LNCAP (cell line): ENCODE data around the gene FBXL17.

Experiments used
- TF ChIP-seq, protein P1 (sequence below): fragments of 450-650 bp; IDR thresholded peaks from 2 replicates; pipeline ENCODE4 v1.5.1; 2017; ENCODE audit warnings: mild to moderate bottlenecking

The FBXL17 gene

DNA sequence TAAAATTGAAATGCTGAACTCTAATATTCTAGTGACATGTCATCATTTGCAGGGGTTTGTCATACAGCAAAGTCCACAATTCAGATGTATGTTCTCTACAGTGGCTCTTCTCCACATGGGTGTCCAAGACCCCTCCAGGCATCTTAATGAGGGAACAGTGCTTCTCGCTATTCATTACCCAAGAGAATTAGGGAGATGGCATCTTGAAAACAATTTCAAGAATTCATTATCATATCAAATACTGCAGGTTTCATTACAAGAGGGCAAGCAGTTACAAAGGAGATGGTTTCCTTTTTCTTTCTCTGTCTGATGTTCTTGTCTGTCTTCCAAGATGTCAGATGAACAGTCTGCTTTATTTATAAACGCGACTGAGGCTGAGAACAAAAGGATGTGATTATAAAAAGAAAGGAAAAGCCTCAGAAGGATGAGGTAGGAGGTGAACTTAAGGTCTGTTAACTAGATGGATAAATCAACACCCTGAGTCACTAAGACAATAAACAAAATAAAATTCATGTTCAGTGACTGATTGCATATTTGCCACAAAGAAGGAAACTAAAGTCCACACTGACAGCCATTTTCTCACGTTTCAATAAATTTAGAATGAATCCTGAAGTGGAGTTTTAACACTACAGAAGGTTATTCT lies 384.4 kb downstream of the FBXL17 start:
- TF ChIP-seq, protein P1, sequence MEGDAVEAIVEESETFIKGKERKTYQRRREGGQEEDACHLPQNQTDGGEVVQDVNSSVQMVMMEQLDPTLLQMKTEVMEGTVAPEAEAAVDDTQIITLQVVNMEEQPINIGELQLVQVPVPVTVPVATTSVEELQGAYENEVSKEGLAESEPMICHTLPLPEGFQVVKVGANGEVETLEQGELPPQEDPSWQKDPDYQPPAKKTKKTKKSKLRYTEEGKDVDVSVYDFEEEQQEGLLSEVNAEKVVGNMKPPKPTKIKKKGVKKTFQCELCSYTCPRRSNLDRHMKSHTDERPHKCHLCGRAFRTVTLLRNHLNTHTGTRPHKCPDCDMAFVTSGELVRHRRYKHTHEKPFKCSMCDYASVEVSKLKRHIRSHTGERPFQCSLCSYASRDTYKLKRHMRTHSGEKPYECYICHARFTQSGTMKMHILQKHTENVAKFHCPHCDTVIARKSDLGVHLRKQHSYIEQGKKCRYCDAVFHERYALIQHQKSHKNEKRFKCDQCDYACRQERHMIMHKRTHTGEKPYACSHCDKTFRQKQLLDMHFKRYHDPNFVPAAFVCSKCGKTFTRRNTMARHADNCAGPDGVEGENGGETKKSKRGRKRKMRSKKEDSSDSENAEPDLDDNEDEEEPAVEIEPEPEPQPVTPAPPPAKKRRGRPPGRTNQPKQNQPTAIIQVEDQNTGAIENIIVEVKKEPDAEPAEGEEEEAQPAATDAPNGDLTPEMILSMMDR, result no peak

DNA sequence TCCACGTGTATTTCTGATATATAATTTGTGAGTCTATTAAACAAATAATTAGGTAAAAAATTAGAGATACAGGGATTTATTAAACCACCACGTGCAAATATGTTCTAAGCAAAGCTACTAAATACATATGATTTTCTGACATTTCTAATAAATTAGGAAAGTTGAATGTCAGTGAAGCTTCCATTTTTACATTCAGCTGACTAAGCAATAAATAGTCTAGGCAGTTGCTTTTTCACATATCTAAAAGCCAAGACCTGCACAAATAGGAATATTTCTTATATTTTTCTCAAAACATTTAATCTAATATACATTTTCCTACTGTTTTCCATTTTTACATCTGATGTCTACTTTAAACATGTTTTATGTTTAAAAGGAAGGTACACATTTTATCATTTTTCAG lies 388.6 kb downstream of the FBXL17 start:
- TF ChIP-seq, protein P1, result no peak

DNA sequence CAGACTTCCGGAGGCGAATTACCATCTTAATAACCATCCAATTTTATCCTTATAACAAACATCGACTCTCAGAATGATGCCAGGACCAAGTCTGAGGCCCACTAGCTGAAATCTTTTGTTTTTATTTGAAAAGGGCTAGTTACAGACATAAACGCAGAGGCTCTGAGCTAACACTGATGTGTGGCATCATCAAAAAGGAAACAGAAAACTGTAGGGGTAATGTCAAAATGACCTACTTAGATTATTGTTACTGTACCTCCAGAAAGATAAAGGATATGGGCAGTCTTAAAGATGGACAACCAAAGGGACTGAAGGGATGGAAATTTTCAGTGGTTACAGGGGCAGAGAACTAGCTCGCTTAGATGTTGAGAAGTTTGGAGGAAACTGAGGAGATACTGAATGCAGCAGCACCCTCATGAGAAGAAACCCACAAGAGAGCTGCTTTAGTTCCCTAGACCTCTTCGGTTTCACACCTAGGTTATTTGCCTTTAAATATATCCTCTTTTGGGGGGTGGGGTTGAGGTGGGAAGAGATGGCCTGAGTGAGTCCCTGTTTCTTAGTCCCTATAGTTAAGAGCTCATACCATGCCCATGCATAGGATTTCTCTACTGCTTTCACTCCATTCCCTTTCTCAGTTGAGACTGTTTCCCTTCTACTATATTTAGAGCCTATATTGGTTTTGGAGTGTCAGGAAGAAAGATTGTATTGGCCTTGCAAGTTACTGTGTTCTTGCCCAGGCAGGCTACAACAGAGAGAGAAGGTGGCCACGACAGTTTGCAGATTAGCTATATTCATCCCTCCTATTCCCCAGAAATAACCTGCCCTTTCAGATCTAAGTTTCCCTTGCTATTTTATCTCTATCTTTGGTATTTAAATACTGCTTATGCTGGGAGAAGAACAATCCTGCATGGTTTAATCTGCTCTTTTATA lies 390.8 kb downstream of the FBXL17 start:
- TF ChIP-seq, protein P1, result no peak

DNA sequence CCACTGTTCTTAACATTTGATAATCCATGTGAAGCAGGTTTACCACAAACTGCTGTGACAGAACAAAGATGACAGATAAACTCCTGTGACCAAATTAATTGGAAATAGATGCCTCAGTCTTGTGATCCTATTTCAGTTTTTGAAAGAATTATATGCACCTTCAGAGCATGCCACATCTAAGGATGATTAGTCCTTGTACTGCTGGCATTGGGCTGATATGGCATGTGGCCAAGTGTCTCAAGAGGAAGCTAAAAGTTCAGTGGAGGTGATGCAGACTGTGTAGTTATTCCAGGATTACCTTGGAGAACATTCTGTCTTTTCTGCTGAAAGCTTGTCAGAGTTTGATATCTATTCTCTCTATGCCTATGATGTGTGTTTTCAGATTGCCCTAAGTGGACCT lies 396.8 kb downstream of the FBXL17 start:
- TF ChIP-seq, protein P1, result no peak

DNA sequence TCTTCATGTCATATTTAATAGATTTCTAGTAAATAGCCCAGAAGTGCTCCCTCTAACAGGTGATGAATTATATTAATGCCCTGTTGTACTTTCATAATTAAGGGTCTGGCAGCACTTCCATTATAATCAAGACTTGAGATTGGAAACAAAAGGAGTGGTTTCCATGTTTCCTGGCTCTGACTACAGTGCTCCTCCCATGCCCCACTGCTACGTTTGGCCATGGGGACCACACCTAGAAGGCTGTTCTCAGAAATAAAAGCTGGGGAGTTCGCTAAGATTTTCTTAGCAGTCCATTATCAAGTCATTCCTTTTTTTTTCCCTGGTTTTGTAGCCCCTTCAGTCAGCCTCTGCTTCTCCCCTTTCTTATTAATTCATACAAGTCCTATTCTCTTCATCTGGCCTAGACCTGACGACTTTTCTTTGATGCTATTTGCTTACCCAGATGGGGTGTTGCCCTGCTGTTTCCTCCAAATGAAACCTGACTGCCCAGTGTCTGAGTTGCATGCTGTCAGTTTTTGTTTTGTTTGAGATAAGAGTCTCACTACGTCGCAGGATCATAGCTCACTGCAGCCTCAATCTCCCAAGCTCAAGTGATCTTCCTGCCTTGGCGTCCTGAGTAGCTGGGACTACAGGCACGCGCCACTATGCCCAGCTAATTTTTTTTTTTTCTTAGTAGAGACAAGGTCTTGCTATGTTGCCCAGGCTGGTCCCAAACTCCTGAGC lies 399.0 kb downstream of the FBXL17 start:
- TF ChIP-seq, protein P1, result no peak

DNA sequence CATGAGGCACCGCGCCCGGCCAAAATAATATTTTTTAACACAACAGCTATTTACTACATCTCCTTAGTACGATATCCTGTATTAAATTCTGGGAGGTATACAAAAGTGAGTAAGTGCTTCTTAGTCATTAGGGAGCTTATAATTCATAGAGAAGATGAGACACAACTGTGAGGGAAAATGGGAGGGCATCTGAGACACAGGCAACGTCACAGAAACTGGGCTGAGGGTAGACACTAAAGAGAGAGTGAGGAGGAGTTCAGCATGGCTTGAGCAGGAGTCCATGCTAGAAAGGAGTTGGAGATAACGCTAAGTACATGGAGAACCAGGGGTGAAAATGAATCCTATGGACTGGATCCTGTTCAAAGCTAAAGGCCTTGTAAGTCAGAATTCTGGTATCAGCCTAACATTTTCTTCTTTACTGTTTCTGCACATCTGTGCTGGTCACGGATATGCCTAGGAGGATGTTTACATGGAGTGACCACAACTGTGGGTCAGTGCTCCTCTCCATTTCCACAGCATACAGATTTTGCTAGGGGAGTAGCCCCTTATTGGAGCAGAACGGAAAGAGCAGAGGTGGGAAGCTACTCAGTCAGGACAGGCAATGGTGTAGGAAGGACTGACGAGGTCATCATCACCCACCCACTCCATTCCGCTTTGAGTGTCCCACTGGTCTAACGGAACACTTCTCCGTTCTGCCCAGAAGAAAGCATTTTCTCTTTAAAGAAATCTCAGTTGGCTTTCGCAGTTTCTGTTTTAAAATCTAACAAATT lies 400.8 kb downstream of the FBXL17 start:
- TF ChIP-seq, protein P1, result no peak

DNA sequence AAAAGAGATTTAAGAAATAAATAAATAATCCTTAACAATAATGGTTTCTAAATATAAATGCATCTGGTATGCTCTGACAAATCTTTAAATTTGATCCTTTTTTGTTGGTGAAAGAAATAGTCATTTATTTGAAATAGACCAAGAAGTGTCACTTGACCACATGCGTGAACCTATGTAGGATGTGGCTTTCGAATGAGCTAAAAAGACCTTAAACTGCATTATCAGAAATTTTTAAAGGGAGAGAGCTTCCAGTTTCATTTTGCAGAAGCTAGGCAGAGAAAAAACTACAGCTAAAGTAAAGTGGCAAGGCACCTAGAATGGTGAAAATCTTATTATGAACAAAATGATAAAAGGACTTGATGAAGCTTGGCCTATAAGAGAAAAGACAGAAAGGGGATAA lies 402.0 kb downstream of the FBXL17 start:
- TF ChIP-seq, protein P1, result no peak
